Astrocyte of the spinal cord (primary cell): ENCODE results near the gene NUDT15.
A peak's percentile ranks its signal among the peaks of the same experiment; 100 is the strongest.
"Not testable (repeated sequence)": the region's sequence is repeated elsewhere in the genome, so short reads cannot be mapped to it uniquely, and the experiment has no call there.

Experiments used
- DNase-seq: peaks from one replicate; pipeline ENCODE4 v3.0.0; 2011; ENCODE audit warnings: low read depth, low spot score
- H3K4me3 ChIP-seq: 2 replicates; pipeline ENCODE4 v1.5.1; 2011; ENCODE audit warnings: low read depth, mild to moderate bottlenecking, low read length, moderate library complexity
- in situ Hi-C: cut with HindIII; loops from 2 replicates; pipeline ENCODE4 v1.10.0; 2017; ENCODE audit warnings: low sequenced_read_pairs
- TF ChIP-seq, protein P1 (sequence below): IDR thresholded peaks from 2 replicates; pipeline ENCODE4 v1.5.1; 2012; ENCODE audit warnings: low read depth, mild to moderate bottlenecking, low read length, inconsistent platforms

NUDT15 gene

DNA sequence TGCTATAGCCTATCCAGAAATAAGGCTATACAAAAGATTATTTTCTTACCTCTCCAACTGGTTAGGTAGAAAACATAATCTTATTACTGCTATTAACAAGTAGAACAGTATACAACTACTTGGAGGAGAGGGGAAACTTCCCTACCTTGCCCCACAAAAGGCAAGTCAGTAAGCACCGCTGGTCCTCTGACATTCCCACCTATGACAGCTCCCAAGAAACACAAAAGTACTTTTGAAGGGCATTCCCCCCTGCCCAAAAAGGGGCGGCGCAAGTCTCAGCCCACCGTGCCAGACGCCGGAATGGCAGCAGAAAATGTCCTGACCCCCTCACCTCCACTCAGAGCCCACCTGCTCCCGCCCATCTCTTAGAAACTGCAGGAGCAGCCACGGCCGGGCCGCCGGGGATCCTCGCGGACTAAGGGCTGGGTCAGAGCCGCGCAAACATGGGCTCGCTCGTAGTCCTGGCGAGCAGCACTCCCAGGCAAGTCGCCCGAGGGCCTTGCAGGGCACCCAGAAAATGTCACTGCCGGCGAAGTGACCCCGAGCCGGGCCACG lies 36.9 kb upstream of the NUDT15 start:
- peak; percentile 9 for DNase-seq
- TF ChIP-seq, protein P1, sequence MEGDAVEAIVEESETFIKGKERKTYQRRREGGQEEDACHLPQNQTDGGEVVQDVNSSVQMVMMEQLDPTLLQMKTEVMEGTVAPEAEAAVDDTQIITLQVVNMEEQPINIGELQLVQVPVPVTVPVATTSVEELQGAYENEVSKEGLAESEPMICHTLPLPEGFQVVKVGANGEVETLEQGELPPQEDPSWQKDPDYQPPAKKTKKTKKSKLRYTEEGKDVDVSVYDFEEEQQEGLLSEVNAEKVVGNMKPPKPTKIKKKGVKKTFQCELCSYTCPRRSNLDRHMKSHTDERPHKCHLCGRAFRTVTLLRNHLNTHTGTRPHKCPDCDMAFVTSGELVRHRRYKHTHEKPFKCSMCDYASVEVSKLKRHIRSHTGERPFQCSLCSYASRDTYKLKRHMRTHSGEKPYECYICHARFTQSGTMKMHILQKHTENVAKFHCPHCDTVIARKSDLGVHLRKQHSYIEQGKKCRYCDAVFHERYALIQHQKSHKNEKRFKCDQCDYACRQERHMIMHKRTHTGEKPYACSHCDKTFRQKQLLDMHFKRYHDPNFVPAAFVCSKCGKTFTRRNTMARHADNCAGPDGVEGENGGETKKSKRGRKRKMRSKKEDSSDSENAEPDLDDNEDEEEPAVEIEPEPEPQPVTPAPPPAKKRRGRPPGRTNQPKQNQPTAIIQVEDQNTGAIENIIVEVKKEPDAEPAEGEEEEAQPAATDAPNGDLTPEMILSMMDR = no peak
- peak overlapping the region; percentile 100 for H3K4me3 ChIP-seq
- in situ Hi-C loops = no loop called here

DNA sequence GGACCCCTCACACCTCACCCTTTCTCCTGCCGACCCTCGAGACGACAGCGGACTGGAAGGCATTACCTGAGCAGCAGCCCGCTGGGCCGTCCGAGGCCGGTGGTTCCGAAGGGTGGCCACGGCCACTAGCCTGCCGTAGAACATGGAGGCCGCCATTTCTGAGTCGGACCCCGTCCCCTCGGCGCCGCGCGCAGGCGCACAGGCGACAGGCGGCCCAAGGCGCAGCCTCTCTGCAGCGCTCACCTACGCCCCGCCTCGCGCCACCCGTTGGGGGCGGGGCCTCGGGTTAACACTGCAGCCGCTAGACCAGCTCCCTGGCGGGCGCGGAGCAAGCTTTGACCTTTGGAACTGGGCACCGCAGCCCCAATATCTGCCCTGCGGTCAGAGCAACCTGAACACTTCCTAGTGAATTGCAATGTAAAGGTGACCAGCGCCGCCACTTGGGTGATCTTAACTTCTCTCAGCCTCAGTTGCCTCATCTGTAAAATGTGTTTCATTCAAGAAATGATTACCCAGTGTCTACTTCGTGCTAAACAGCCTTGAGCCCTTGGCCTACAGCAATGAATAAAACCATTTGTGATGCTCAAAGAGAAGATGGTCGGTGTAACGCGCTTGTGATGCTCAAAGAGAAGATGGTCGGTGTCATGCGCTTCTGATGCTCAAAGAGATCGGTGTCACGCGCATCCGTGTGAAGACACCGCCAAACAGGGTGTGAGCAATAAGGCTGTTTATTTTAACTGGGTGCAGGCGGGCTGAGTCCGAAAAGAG lies 36.2 kb upstream of the NUDT15 start, which contains the start of gene SUCLA2:
TSS of gene SUCLA2 (minus strand) at position 160 of the 768 bp plus-strand sequence. CDS start at position 156, 4 bp downstream.
- in situ Hi-C loops = no loop called here
- TF ChIP-seq, protein P1 = no peak
- peak; percentile 88 for DNase-seq
- peak within 1 kb of the TSS; percentile 100 for H3K4me3 ChIP-seq

DNA sequence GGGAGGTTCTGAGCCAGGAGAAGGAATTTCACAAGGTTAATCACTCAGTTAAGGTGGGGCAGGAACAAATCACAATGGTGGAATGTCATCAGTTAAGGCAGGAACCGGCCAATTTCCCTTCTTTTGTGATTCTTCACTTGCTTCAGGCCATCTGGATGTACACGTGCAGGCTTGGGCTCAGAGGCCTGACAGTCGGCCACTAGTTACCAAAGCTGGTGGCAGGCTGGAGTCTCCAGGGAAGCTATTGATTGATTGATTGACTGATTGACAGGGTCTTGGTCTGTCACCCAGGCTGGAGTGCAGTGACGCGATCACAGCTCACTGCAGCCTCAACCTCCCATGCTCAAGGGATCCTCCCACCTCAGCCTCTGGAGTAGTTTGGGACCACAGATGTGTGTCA lies 35.5 kb upstream of the NUDT15 start:
- in situ Hi-C loops, DNase-seq, H3K4me3 ChIP-seq: not testable (repeated sequence)

DNA sequence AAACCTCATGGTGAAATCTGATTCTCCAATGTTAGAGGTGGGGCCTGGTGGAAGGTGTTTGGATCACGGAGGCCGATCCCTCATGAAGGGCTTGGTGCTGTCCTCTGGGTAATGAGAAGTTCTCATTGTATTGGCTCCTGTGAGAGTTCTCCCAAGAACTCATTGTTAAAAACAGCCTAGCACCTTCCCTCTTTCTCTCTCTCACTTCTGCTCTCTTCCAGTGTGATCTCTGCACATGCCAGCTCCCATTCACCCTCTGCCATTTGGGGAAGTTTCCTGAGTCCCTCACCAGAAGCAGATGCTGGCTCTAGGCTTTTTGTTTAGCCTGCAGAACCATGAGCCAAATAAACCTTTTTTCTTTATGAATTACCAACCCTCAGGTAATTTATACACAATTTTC lies 33.3 kb upstream of the NUDT15 start:
- in situ Hi-C loops = no loop called here
- DNase-seq = no peak
- H3K4me3 ChIP-seq = no peak overlapping the region
- TF ChIP-seq, protein P1 = no peak

DNA sequence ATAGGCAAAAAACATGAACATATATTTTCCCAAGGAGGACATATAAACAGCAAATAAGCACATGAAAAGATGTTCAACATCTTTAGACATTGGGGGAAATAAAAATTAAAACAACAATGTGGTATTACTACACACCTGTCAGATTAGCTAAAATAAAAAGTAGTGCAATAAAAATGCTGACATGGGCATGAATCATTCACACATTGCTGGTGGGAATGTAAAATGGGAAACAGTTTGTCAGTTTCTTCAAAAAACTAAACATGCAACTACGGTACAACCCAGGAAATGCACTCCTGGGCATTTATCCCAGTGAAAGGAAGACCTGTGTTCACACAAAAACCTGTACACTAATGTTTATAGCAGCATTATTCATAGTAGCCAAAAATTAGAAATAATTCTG lies 31.1 kb upstream of the NUDT15 start:
- no peak overlapping the region for H3K4me3 ChIP-seq
- TF ChIP-seq, protein P1 = no peak
- in situ Hi-C loops = no loop called here
- no peak for DNase-seq

DNA sequence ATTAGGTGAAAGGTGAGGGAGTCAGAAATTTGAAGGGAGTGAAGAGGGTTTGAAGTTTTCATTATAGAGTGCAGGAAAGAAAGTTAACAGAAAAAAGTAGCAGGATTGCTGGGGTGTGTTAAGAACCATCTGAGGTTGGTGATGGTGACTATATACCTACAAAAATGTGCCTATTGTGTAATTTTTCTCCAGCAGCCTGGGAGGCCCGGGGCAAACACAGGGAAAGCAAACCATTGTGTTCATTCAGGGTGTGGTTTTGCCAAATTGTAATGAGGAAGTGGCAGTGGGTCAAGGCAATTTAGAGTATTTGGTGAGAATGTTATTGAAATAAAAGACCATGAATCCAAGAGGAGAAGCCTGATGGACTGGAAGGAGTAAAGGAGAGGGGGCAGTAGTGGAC lies 28.2 kb upstream of the NUDT15 start:
- no peak overlapping the region for H3K4me3 ChIP-seq

DNA sequence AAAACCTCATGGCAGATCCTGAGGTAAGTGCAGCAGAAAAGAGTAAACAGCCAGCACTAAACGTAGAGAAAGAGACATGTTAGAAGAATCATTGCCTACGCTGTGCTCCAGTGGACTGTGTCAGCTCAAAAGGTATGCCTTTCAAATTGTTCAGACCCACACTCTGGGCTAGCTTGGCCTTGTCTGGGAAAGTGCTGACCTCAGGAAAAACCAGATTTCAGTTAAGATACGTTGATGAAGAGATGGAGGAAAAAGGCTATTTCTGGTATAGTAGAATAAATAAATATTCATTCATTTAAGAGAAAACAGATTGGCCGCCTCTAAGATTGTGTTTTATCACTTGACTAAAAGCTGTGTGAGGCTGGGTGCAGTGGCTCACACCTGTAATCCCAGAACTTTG lies 26.8 kb upstream of the NUDT15 start:
- TF ChIP-seq, protein P1 = no peak
- H3K4me3 ChIP-seq = no peak overlapping the region
- no peak for DNase-seq
- in situ Hi-C loops = no loop called here

More for the DNA sequence above, 28.2 kb upstream of the NUDT15 start:
- TF ChIP-seq, protein P1 = no peak
- DNase-seq = peak; percentile 57
- in situ Hi-C loops = no loop called here
